SK-N-SH treated with all-trans-retinoic acid at 6 μM for 48 hours (cell line): ENCODE measurements around the gene DPP7.

ENCODE experiments used
- ATAC-seq: fragments of 200-7000 bp; cut with Tn5 transposase; 3 replicates; pipeline ENCODE4 v1.9.1; 2020; ENCODE audit warnings: mild to moderate bottlenecking, moderate library complexity
- ARNTL ChIP-seq: fragments of 450-650 bp; formaldehyde crosslinking; IDR thresholded peaks from 2 replicates; pipeline ENCODE4 v1.5.0; 2020; ENCODE audit warnings: low read depth, mild to moderate bottlenecking, moderate library complexity, borderline replicate concordance
- BACH2 ChIP-seq: fragments of 250-450 bp; sonication (Bioruptor Pico); IDR thresholded peaks from 2 replicates; pipeline ENCODE4 v1.9.0; 2021; ENCODE audit warnings: mild to moderate bottlenecking, borderline replicate concordance
- CSDC2 ChIP-seq: fragments of 250-450 bp; sonication (Bioruptor Pico); IDR thresholded peaks from 2 replicates; pipeline ENCODE4 v1.5.0; 2020; ENCODE audit warnings: mild to moderate bottlenecking, moderate library complexity
- ESRRG ChIP-seq: fragments of 250-450 bp; sonication (Bioruptor Pico); IDR thresholded peaks from 2 replicates; pipeline ENCODE4 v1.6.1; 2021; ENCODE audit warnings: mild to moderate bottlenecking
- GLIS3 ChIP-seq: fragments of 250-450 bp; sonication (Bioruptor Pico); IDR thresholded peaks from 2 replicates; pipeline ENCODE4 v1.5.0; 2020; ENCODE audit warnings: mild to moderate bottlenecking, moderate library complexity
- ISL1 ChIP-seq: fragments of 250-450 bp; sonication (Bioruptor Pico); IDR thresholded peaks from 2 replicates; pipeline ENCODE4 v2.1.2; 2022; ENCODE audit warnings: mild to moderate bottlenecking, moderate library complexity
- OSR1 ChIP-seq: fragments of 250-450 bp; sonication (Bioruptor Pico); IDR thresholded peaks from 2 replicates; pipeline ENCODE4 v1.8.0; 2022; ENCODE audit warnings: moderate library complexity, mild to moderate bottlenecking, inconsistent platforms
- PPARA ChIP-seq: fragments of 250-450 bp; sonication (Bioruptor Pico); IDR thresholded peaks from 2 replicates; pipeline ENCODE4 v1.5.0; 2020; ENCODE audit warnings: mild to moderate bottlenecking, borderline replicate concordance
- RARB ChIP-seq: fragments of 250-450 bp; sonication (Bioruptor Pico); IDR thresholded peaks from 2 replicates; pipeline ENCODE4 v1.8.0; 2021; ENCODE audit warnings: mild to moderate bottlenecking, moderate library complexity
- SNAI2 ChIP-seq: fragments of 250-450 bp; sonication (Bioruptor Pico); IDR thresholded peaks from 2 replicates; pipeline ENCODE4 v1.5.0; 2020; ENCODE audit warnings: mild to moderate bottlenecking, moderate library complexity
- TCF4 ChIP-seq: fragments of 250-450 bp; sonication (Bioruptor Pico); IDR thresholded peaks from 2 replicates; pipeline ENCODE4 v1.8.0; 2021; ENCODE audit warnings: mild to moderate bottlenecking, moderate library complexity, borderline replicate concordance
- TOX ChIP-seq: fragments of 250-450 bp; sonication (Bioruptor Pico); IDR thresholded peaks from 2 replicates; pipeline ENCODE4 v1.8.0; 2021; ENCODE audit warnings: mild to moderate bottlenecking, moderate library complexity, borderline replicate concordance
- ZC3H10 ChIP-seq: fragments of 250-450 bp; sonication (Bioruptor Pico); IDR thresholded peaks from 2 replicates; pipeline ENCODE4 v1.5.1; 2021; ENCODE audit warnings: mild to moderate bottlenecking, moderate library complexity
- ZFP3 ChIP-seq: fragments of 250-450 bp; sonication (Bioruptor Pico); IDR thresholded peaks from 2 replicates; pipeline ENCODE4 v1.5.0; 2020; ENCODE audit warnings: mild to moderate bottlenecking, moderate library complexity
- ZFP30 ChIP-seq: fragments of 450-650 bp; formaldehyde crosslinking; IDR thresholded peaks from 2 replicates; pipeline ENCODE4 v1.5.0; 2022; ENCODE audit warnings: mild to moderate bottlenecking, moderate library complexity
- ZNF565 ChIP-seq: fragments of 450-650 bp; formaldehyde crosslinking; conservative IDR thresholded peaks from 2 replicates; pipeline ENCODE4 v1.5.0; 2020; ENCODE audit warnings: low read depth, mild to moderate bottlenecking, moderate library complexity
- ZNF70 ChIP-seq: fragments of 450-650 bp; formaldehyde crosslinking; IDR thresholded peaks from 2 replicates; pipeline ENCODE4 v1.5.0; 2020; ENCODE audit warnings: mild to moderate bottlenecking, moderate library complexity
- ZNF8 ChIP-seq: fragments of 450-650 bp; formaldehyde crosslinking; IDR thresholded peaks from 2 replicates; pipeline ENCODE4 v1.5.0; 2020; ENCODE audit warnings: mild to moderate bottlenecking, moderate library complexity
- TF ChIP-seq, protein P1 (sequence below): fragments of 250-450 bp; sonication (Bioruptor Pico); IDR thresholded peaks from 2 replicates; pipeline ENCODE4 v1.5.0; 2020; ENCODE audit warnings: mild to moderate bottlenecking, moderate library complexity
- TF ChIP-seq, protein P2 (sequence below): fragments of 250-450 bp; sonication (Bioruptor Pico); IDR thresholded peaks from 2 replicates; pipeline ENCODE4 v1.8.0; 2021; ENCODE audit warnings: low read depth, mild to moderate bottlenecking, moderate library complexity, borderline replicate concordance
- TF ChIP-seq, protein P3 (sequence below): fragments of 250-450 bp; sonication (Bioruptor Pico); IDR thresholded peaks from 2 replicates; pipeline ENCODE4 v1.5.1; 2020; ENCODE audit warnings: low read depth, mild to moderate bottlenecking, moderate library complexity
- TF ChIP-seq, protein P4 (sequence below): fragments of 250-450 bp; sonication (Bioruptor Pico); IDR thresholded peaks from 2 replicates; pipeline ENCODE4 v1.5.1; 2021; ENCODE audit warnings: mild to moderate bottlenecking, moderate library complexity

Gene DPP7

DNA sequence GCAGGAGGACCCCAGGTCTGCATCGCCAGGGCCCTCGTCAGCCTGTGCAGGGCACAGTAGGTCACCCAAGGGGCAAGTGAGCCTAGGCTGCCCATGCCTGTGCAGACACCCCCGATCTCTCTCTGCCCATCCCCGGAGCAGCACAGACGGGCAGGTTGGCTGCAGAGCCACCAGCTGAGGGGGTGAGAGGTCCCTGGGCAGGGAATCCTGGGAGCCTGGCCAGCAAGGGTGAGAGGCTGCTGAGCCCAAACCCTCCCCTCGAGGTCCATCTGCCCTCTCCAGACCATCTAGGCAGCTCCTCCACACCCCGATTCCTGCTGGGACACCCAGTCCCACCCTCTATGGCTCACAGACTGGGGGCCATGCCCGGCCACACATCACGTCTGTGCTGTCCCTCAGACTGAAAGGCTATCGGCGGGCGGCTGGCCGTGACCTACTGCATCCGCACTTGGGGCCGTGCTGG, 2.8 kb upstream of the DPP7 start:
- TF ChIP-seq ZNF70 (CRISPR knock-in tag) = no peak
- TF ChIP-seq, protein P1, sequence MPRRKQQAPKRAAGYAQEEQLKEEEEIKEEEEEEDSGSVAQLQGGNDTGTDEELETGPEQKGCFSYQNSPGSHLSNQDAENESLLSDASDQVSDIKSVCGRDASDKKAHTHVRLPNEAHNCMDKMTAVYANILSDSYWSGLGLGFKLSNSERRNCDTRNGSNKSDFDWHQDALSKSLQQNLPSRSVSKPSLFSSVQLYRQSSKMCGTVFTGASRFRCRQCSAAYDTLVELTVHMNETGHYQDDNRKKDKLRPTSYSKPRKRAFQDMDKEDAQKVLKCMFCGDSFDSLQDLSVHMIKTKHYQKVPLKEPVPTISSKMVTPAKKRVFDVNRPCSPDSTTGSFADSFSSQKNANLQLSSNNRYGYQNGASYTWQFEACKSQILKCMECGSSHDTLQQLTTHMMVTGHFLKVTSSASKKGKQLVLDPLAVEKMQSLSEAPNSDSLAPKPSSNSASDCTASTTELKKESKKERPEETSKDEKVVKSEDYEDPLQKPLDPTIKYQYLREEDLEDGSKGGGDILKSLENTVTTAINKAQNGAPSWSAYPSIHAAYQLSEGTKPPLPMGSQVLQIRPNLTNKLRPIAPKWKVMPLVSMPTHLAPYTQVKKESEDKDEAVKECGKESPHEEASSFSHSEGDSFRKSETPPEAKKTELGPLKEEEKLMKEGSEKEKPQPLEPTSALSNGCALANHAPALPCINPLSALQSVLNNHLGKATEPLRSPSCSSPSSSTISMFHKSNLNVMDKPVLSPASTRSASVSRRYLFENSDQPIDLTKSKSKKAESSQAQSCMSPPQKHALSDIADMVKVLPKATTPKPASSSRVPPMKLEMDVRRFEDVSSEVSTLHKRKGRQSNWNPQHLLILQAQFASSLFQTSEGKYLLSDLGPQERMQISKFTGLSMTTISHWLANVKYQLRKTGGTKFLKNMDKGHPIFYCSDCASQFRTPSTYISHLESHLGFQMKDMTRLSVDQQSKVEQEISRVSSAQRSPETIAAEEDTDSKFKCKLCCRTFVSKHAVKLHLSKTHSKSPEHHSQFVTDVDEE (CRISPR knock-in tag) = no peak
- no peak for TF ChIP-seq PPARA (CRISPR knock-in tag)
- no peak for TF ChIP-seq CSDC2 (CRISPR knock-in tag)
- no peak for TF ChIP-seq ZNF565 (CRISPR knock-in tag)
- TF ChIP-seq, protein P2, sequence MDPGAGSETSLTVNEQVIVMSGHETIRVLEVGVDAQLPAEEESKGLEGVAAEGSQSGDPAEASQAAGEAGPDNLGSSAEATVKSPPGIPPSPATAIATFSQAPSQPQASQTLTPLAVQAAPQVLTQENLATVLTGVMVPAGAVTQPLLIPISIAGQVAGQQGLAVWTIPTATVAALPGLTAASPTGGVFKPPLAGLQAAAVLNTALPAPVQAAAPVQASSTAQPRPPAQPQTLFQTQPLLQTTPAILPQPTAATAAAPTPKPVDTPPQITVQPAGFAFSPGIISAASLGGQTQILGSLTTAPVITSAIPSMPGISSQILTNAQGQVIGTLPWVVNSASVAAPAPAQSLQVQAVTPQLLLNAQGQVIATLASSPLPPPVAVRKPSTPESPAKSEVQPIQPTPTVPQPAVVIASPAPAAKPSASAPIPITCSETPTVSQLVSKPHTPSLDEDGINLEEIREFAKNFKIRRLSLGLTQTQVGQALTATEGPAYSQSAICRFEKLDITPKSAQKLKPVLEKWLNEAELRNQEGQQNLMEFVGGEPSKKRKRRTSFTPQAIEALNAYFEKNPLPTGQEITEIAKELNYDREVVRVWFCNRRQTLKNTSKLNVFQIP (CRISPR knock-in tag) = no peak
- no peak for TF ChIP-seq ZFP3 (CRISPR knock-in tag)
- TF ChIP-seq, protein P3, sequence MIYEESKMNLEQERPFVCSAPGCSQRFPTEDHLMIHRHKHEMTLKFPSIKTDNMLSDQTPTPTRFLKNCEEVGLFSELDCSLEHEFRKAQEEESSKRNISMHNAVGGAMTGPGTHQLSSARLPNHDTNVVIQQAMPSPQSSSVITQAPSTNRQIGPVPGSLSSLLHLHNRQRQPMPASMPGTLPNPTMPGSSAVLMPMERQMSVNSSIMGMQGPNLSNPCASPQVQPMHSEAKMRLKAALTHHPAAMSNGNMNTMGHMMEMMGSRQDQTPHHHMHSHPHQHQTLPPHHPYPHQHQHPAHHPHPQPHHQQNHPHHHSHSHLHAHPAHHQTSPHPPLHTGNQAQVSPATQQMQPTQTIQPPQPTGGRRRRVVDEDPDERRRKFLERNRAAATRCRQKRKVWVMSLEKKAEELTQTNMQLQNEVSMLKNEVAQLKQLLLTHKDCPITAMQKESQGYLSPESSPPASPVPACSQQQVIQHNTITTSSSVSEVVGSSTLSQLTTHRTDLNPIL (CRISPR knock-in tag) = no peak
- no peak for TF ChIP-seq BACH2 (CRISPR knock-in tag)
- TF ChIP-seq ISL1 (CRISPR knock-in tag) = no peak
- no peak for TF ChIP-seq ARNTL (CRISPR knock-in tag)
- TF ChIP-seq, protein P4, sequence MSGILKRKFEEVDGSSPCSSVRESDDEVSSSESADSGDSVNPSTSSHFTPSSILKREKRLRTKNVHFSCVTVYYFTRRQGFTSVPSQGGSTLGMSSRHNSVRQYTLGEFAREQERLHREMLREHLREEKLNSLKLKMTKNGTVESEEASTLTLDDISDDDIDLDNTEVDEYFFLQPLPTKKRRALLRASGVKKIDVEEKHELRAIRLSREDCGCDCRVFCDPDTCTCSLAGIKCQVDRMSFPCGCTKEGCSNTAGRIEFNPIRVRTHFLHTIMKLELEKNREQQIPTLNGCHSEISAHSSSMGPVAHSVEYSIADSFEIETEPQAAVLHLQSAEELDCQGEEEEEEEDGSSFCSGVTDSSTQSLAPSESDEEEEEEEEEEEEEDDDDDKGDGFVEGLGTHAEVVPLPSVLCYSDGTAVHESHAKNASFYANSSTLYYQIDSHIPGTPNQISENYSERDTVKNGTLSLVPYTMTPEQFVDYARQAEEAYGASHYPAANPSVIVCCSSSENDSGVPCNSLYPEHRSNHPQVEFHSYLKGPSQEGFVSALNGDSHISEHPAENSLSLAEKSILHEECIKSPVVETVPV (CRISPR knock-in tag) = no peak
- TF ChIP-seq SNAI2 (CRISPR knock-in tag) = no peak
- no peak for TF ChIP-seq GLIS3 (CRISPR knock-in tag)
- TF ChIP-seq TOX = no peak
- TF ChIP-seq ZFP30 (CRISPR knock-in tag) = no peak
- no peak for TF ChIP-seq ZNF8 (CRISPR knock-in tag)
- TF ChIP-seq TCF4 = no peak
- TF ChIP-seq ZC3H10 = no peak
- no peak for ATAC-seq

DNA sequence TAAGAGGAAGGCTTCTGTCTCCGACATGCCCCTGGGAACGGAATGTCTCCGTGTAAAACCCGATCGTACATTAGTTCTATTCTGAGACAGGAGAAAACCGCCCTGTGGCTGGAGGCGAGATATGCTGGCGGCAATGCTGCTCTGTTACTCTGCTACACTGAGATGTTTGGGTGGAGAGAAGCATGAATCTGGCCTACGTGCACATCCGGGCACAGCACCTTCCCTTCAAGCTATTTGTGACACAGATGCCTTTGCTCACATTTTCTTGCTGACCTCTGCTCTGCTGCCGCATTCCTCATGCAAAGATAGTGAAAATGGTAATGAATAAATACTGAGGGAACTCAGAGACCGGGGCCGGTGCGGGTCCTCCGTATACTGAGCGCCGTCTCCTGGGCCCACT, 2.2 kb upstream of the DPP7 start:
- TF ChIP-seq GLIS3 (CRISPR knock-in tag) = no peak
- no peak for TF ChIP-seq ZNF70 (CRISPR knock-in tag)
- no peak for TF ChIP-seq TOX
- no peak for TF ChIP-seq RARB (CRISPR knock-in tag)
- no peak for TF ChIP-seq ISL1 (CRISPR knock-in tag)
- TF ChIP-seq, protein P2 (CRISPR knock-in tag) = no peak
- no peak for TF ChIP-seq ZC3H10
- no peak for TF ChIP-seq ZFP30 (CRISPR knock-in tag)
- no peak for TF ChIP-seq OSR1 (CRISPR knock-in tag)
- no peak for TF ChIP-seq PPARA (CRISPR knock-in tag)
- no peak for TF ChIP-seq ZFP3 (CRISPR knock-in tag)
- TF ChIP-seq ARNTL (CRISPR knock-in tag) = no peak
- no peak for TF ChIP-seq BACH2 (CRISPR knock-in tag)
- no peak for TF ChIP-seq ZNF8 (CRISPR knock-in tag)
- TF ChIP-seq CSDC2 (CRISPR knock-in tag) = no peak
- TF ChIP-seq ESRRG (CRISPR knock-in tag) = no peak
- no peak for ATAC-seq
